Measurements from ENCODE around the gene OR10R2.

- no peak for TF ChIP-seq ZFP30 (CRISPR knock-in tag; IDR thresholded peaks at IDR 0.05)
- TF ChIP-seq CSDC2 (CRISPR knock-in tag; IDR thresholded peaks at IDR 0.05) = no peak
- no peak for TF ChIP-seq ZNF70 (CRISPR knock-in tag; IDR thresholded peaks at IDR 0.05)
- TF ChIP-seq PPARA (CRISPR knock-in tag; IDR thresholded peaks at IDR 0.05; ENCODE audit: borderline replicate concordance) = no peak
- TF ChIP-seq TOX (CRISPR knock-in tag; IDR thresholded peaks at IDR 0.05; ENCODE audit: borderline replicate concordance) = no peak
- TF ChIP-seq BACH2 (CRISPR knock-in tag; IDR thresholded peaks at IDR 0.05; ENCODE audit: borderline replicate concordance) = no peak
- no peak for TF ChIP-seq PATZ1 (CRISPR knock-in tag; IDR thresholded peaks at IDR 0.05; ENCODE audit: borderline replicate concordance)
- no peak for TF ChIP-seq ARNTL (CRISPR knock-in tag; IDR thresholded peaks at IDR 0.05; ENCODE audit: borderline replicate concordance, low read depth)
- TF ChIP-seq RARB (CRISPR knock-in tag; IDR thresholded peaks at IDR 0.05) = no peak
- no peak for TF ChIP-seq ZNF565 (CRISPR knock-in tag; conservative IDR thresholded peaks at IDR 0.05; ENCODE audit: low read depth)
- TF ChIP-seq GLIS3 (CRISPR knock-in tag; IDR thresholded peaks at IDR 0.05) = no peak
- no peak for TF ChIP-seq CREB5 (CRISPR knock-in tag; IDR thresholded peaks at IDR 0.05; ENCODE audit: low read depth)
- no peak for TF ChIP-seq ZNF8 (CRISPR knock-in tag; IDR thresholded peaks at IDR 0.05)
Observed at GRCh38 chr1:158507511-158507910, 35.5 kb downstream of the OR10R2 start.

Measured in SK-N-SH treated with all-trans-retinoic acid at 6 μM for 48 hours (cell line).